SK-N-SH treated with all-trans-retinoic acid at 6 μM for 48 hours (cell line): ENCODE measurements around the gene KDM4B.

Source experiments
- ATAC-seq: fragments of 200-7000 bp; cut with Tn5 transposase; 3 replicates; pipeline ENCODE4 v1.9.1; 2020; ENCODE audit warnings: mild to moderate bottlenecking, moderate library complexity
- ARNTL ChIP-seq: fragments of 450-650 bp; formaldehyde crosslinking; IDR thresholded peaks from 2 replicates; pipeline ENCODE4 v1.5.0; 2020; ENCODE audit warnings: low read depth, mild to moderate bottlenecking, moderate library complexity, borderline replicate concordance
- BACH2 ChIP-seq: fragments of 250-450 bp; sonication (Bioruptor Pico); IDR thresholded peaks from 2 replicates; pipeline ENCODE4 v1.9.0; 2021; ENCODE audit warnings: mild to moderate bottlenecking, borderline replicate concordance
- CSDC2 ChIP-seq: fragments of 250-450 bp; sonication (Bioruptor Pico); IDR thresholded peaks from 2 replicates; pipeline ENCODE4 v1.5.0; 2020; ENCODE audit warnings: mild to moderate bottlenecking, moderate library complexity
- ESRRG ChIP-seq: fragments of 250-450 bp; sonication (Bioruptor Pico); IDR thresholded peaks from 2 replicates; pipeline ENCODE4 v1.6.1; 2021; ENCODE audit warnings: mild to moderate bottlenecking
- ISL1 ChIP-seq: fragments of 250-450 bp; sonication (Bioruptor Pico); IDR thresholded peaks from 2 replicates; pipeline ENCODE4 v2.1.2; 2022; ENCODE audit warnings: mild to moderate bottlenecking, moderate library complexity
- OSR1 ChIP-seq: fragments of 250-450 bp; sonication (Bioruptor Pico); IDR thresholded peaks from 2 replicates; pipeline ENCODE4 v1.8.0; 2022; ENCODE audit warnings: moderate library complexity, mild to moderate bottlenecking, inconsistent platforms
- PATZ1 ChIP-seq: fragments of 250-450 bp; sonication (Bioruptor Pico); IDR thresholded peaks from 2 replicates; pipeline ENCODE4 v1.8.0; 2020; ENCODE audit warnings: mild to moderate bottlenecking, moderate library complexity, borderline replicate concordance
- PPARA ChIP-seq: fragments of 250-450 bp; sonication (Bioruptor Pico); IDR thresholded peaks from 2 replicates; pipeline ENCODE4 v1.5.0; 2020; ENCODE audit warnings: mild to moderate bottlenecking, borderline replicate concordance
- RARB ChIP-seq: fragments of 250-450 bp; sonication (Bioruptor Pico); IDR thresholded peaks from 2 replicates; pipeline ENCODE4 v1.8.0; 2021; ENCODE audit warnings: mild to moderate bottlenecking, moderate library complexity
- SNAI2 ChIP-seq: fragments of 250-450 bp; sonication (Bioruptor Pico); IDR thresholded peaks from 2 replicates; pipeline ENCODE4 v1.5.0; 2020; ENCODE audit warnings: mild to moderate bottlenecking, moderate library complexity
- TCF4 ChIP-seq: fragments of 250-450 bp; sonication (Bioruptor Pico); IDR thresholded peaks from 2 replicates; pipeline ENCODE4 v1.8.0; 2021; ENCODE audit warnings: mild to moderate bottlenecking, moderate library complexity, borderline replicate concordance
- ZC3H10 ChIP-seq: fragments of 250-450 bp; sonication (Bioruptor Pico); IDR thresholded peaks from 2 replicates; pipeline ENCODE4 v1.5.1; 2021; ENCODE audit warnings: mild to moderate bottlenecking, moderate library complexity
- ZFP3 ChIP-seq: fragments of 250-450 bp; sonication (Bioruptor Pico); IDR thresholded peaks from 2 replicates; pipeline ENCODE4 v1.5.0; 2020; ENCODE audit warnings: mild to moderate bottlenecking, moderate library complexity
- ZFP30 ChIP-seq: fragments of 450-650 bp; formaldehyde crosslinking; IDR thresholded peaks from 2 replicates; pipeline ENCODE4 v1.5.0; 2022; ENCODE audit warnings: mild to moderate bottlenecking, moderate library complexity
- ZNF565 ChIP-seq: fragments of 450-650 bp; formaldehyde crosslinking; conservative IDR thresholded peaks from 2 replicates; pipeline ENCODE4 v1.5.0; 2020; ENCODE audit warnings: low read depth, mild to moderate bottlenecking, moderate library complexity
- ZNF8 ChIP-seq: fragments of 450-650 bp; formaldehyde crosslinking; IDR thresholded peaks from 2 replicates; pipeline ENCODE4 v1.5.0; 2020; ENCODE audit warnings: mild to moderate bottlenecking, moderate library complexity
- TF ChIP-seq, protein P1 (sequence below): fragments of 250-450 bp; sonication (Bioruptor Pico); IDR thresholded peaks from 2 replicates; pipeline ENCODE4 v1.5.1; 2021; ENCODE audit warnings: mild to moderate bottlenecking, moderate library complexity
- TF ChIP-seq, protein P2 (sequence below): fragments of 250-450 bp; sonication (Bioruptor Pico); IDR thresholded peaks from 2 replicates; pipeline ENCODE4 v1.5.0; 2020; ENCODE audit warnings: mild to moderate bottlenecking, moderate library complexity
- TF ChIP-seq, protein P3 (sequence below): fragments of 250-450 bp; sonication (Bioruptor Pico); IDR thresholded peaks from 2 replicates; pipeline ENCODE4 v1.5.1; 2020; ENCODE audit warnings: low read depth, mild to moderate bottlenecking, moderate library complexity

Gene KDM4B

DNA sequence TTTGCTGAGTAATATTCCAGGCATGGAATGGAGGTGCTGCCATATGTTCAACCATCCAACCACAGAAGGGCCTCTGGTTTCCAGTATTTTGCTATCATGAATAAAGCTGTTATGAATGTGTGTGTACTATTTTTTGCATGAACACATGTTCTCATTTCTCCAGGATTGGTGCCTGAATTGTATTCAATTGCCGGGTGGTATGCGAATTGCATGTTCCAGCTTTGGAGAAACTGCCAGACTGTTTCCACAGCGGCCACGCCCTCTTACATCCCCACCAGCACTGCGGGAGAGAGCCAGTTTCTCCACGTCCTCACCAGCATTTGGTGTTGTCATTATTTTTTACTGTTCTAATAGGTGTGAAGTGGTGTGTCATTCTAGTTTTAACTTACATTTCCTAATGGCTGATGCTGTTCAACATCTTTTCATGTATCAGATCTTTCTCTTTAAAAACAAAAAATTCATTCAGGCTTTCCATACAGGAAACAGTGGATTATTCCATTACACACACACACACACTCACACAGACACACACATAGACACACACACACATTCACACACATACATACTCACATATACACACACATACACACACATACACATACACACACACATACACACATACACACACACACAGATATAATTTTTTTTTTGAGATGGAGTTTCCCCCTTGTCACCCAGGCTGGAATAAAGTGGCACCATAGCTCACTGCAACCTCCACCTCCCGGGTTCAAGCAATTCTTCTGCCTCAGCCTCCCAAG, 217.6 kb downstream of the KDM4B start (continued):
- TF ChIP-seq ZFP30 (CRISPR knock-in tag) (no peak), SNAI2 (CRISPR knock-in tag) (no peak), RARB (CRISPR knock-in tag) (no peak), PATZ1 (CRISPR knock-in tag) (no peak), ZNF8 (CRISPR knock-in tag) (no peak), OSR1 (no peak), BACH2 (CRISPR knock-in tag) (no peak), ZFP3 (no peak), ESRRG (CRISPR knock-in tag) (no peak), PPARA (CRISPR knock-in tag) (no peak)
- TF ChIP-seq, protein P1, sequence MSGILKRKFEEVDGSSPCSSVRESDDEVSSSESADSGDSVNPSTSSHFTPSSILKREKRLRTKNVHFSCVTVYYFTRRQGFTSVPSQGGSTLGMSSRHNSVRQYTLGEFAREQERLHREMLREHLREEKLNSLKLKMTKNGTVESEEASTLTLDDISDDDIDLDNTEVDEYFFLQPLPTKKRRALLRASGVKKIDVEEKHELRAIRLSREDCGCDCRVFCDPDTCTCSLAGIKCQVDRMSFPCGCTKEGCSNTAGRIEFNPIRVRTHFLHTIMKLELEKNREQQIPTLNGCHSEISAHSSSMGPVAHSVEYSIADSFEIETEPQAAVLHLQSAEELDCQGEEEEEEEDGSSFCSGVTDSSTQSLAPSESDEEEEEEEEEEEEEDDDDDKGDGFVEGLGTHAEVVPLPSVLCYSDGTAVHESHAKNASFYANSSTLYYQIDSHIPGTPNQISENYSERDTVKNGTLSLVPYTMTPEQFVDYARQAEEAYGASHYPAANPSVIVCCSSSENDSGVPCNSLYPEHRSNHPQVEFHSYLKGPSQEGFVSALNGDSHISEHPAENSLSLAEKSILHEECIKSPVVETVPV (CRISPR knock-in tag): no peak

DNA sequence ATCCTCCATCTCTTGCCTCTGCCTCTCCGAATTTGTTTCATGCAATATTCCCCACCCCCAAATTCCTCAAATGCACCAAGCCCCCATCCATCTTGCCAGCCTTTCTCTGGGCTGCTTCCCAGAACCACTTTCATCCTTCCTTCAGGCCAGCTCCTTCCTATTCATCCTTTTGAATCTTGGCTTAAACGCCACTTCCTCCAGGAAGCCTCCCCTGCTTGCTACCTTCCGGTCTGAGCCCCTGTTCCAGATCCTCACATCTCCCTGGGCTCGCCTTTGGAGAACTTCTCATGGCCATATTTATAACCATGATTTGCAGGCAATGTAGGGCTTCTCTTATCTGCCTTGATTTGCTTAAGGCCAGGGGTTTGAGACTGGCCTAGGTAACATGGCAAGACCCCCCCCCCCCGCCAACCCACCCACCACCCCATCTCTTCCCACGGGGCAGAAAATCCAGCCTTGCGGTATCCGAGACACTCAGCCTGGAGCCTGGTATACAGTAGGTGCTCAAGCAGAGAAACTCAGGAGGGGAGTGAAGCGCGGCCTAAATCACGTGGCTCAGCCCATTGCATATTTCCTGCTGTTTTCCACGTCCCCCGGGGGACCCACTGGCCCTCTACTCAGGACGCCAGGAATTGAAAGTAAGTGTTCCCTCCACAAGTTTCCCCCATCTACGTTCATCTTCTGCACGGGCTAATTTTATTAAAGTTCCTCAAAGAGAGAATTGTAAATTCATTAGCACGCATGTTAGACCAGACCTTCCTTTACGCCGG, 219.8 kb downstream of the KDM4B start:
- no peak for ATAC-seq
- no peak for TF ChIP-seq ZFP3
- TF ChIP-seq CSDC2 (CRISPR knock-in tag): no peak
- TF ChIP-seq SNAI2 (CRISPR knock-in tag): no peak
- TF ChIP-seq, protein P2, sequence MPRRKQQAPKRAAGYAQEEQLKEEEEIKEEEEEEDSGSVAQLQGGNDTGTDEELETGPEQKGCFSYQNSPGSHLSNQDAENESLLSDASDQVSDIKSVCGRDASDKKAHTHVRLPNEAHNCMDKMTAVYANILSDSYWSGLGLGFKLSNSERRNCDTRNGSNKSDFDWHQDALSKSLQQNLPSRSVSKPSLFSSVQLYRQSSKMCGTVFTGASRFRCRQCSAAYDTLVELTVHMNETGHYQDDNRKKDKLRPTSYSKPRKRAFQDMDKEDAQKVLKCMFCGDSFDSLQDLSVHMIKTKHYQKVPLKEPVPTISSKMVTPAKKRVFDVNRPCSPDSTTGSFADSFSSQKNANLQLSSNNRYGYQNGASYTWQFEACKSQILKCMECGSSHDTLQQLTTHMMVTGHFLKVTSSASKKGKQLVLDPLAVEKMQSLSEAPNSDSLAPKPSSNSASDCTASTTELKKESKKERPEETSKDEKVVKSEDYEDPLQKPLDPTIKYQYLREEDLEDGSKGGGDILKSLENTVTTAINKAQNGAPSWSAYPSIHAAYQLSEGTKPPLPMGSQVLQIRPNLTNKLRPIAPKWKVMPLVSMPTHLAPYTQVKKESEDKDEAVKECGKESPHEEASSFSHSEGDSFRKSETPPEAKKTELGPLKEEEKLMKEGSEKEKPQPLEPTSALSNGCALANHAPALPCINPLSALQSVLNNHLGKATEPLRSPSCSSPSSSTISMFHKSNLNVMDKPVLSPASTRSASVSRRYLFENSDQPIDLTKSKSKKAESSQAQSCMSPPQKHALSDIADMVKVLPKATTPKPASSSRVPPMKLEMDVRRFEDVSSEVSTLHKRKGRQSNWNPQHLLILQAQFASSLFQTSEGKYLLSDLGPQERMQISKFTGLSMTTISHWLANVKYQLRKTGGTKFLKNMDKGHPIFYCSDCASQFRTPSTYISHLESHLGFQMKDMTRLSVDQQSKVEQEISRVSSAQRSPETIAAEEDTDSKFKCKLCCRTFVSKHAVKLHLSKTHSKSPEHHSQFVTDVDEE (CRISPR knock-in tag): no peak
- no peak for TF ChIP-seq ZFP30 (CRISPR knock-in tag)
- TF ChIP-seq, protein P3, sequence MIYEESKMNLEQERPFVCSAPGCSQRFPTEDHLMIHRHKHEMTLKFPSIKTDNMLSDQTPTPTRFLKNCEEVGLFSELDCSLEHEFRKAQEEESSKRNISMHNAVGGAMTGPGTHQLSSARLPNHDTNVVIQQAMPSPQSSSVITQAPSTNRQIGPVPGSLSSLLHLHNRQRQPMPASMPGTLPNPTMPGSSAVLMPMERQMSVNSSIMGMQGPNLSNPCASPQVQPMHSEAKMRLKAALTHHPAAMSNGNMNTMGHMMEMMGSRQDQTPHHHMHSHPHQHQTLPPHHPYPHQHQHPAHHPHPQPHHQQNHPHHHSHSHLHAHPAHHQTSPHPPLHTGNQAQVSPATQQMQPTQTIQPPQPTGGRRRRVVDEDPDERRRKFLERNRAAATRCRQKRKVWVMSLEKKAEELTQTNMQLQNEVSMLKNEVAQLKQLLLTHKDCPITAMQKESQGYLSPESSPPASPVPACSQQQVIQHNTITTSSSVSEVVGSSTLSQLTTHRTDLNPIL (CRISPR knock-in tag): no peak
- TF ChIP-seq ESRRG (CRISPR knock-in tag): no peak
- no peak for TF ChIP-seq TCF4 (CRISPR knock-in tag)
- TF ChIP-seq, protein P1 (CRISPR knock-in tag): no peak
- TF ChIP-seq ISL1: no peak
- TF ChIP-seq ZC3H10: no peak
- no peak for TF ChIP-seq ZNF565 (CRISPR knock-in tag)
- no peak for TF ChIP-seq PPARA (CRISPR knock-in tag)
- TF ChIP-seq PATZ1 (CRISPR knock-in tag): no peak
- TF ChIP-seq RARB (CRISPR knock-in tag): no peak
- TF ChIP-seq BACH2 (CRISPR knock-in tag): no peak
- no peak for TF ChIP-seq ARNTL (CRISPR knock-in tag)
- TF ChIP-seq, all 23 proteins: peak for 0
